Spleen (tissue), 7 donors: ENCODE measurements around the gene ALG8.

Experiments used
- POLR2A ChIP-seq, 3 donors: fragments of 450-650 bp; IDR thresholded peaks; one replicate each; pipeline ENCODE4 v1.5.1; 2017; ENCODE audit warnings: antibody characterized with exemption in 3 of 3, mild to moderate bottlenecking in 1 of 3
- TF ChIP-seq, protein P1 (sequence below), 11 experiments: fragments of 200-600 bp in 7 of 11; fragments of 450-650 bp in 4 of 11; sonication (generic) in 4 of 11; IDR thresholded peaks in 8 of 11; conservative IDR thresholded peaks in 3 of 11; 1 replicate in 7 of 11; 2 replicates in 4 of 11; pipeline versions ENCODE4 v1.4.0 to v1.8.0; 2016 to 2021; ENCODE audit warnings: antibody characterized with exemption in 11 of 11, inconsistent platforms in 4 of 11, mild to moderate bottlenecking in 1 of 11
- donor health status: DM: no; HTN: no; CAD: no; lungs with moderate emphysema.
- donor health status: DM: no; HTN: no; CAD: no.
- donor health status: DM: no; HTN: no; CAD: no.

DNA sequence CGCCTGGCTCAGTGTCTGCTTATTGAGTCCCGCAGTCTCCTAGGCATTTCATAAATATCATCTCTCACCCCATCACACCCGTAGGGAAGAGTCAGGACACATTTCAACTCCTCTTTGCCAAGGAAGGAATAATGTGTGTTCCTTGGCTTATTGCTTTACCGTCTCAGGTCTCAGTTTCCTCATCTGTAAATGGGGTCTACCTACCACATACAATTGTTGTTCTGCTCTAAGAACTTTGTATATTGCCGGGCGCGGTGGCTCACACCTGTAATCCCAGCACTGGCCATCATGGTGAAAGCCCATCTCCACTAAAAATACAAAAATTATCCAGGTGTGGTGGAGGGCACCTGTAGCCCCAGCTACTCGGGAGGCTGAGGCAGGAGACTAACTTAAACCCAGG, 78.9 kb downstream of the ALG8 start:
- TF ChIP-seq, protein P1, sequence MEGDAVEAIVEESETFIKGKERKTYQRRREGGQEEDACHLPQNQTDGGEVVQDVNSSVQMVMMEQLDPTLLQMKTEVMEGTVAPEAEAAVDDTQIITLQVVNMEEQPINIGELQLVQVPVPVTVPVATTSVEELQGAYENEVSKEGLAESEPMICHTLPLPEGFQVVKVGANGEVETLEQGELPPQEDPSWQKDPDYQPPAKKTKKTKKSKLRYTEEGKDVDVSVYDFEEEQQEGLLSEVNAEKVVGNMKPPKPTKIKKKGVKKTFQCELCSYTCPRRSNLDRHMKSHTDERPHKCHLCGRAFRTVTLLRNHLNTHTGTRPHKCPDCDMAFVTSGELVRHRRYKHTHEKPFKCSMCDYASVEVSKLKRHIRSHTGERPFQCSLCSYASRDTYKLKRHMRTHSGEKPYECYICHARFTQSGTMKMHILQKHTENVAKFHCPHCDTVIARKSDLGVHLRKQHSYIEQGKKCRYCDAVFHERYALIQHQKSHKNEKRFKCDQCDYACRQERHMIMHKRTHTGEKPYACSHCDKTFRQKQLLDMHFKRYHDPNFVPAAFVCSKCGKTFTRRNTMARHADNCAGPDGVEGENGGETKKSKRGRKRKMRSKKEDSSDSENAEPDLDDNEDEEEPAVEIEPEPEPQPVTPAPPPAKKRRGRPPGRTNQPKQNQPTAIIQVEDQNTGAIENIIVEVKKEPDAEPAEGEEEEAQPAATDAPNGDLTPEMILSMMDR (IDR thresholded peaks at IDR 0.05 in 8 of 11, conservative IDR thresholded peaks at IDR 0.05 in 3 of 11): no peak
- TF ChIP-seq POLR2A (IDR thresholded peaks at IDR 0.05): no peak
